ENCODE measurements around the gene TACO1. TPM values are rescaled to one million over a fixed set of nuclear protein-coding genes. Genes with fewer than 3 reads are reported as not detected.

TACO1 gene
- total RNA-seq, 4 donors from 2014 or later = 11.4 to 18.3 (median 14.6) TPM

DNA sequence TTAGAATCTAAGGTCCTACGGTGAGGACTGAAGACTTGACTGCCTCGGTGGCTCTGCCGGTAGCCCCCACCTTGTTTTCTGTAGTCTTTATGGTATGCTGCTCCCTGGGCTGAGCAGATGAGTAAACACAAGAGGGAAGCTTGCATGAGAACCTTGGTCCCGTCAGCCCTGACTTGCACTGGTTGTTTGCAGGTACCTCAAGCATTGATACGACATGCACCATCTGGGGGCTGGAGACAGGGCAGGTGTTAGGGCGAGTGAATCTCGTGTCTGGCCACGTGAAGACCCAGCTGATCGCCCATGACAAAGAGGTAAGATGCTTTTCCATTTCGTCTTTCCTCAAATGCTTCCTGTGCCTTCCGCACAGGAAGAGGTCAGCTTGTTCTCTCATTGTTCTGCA is 21.1 kb upstream of the TACO1 start:
- H3K36me3 ChIP-seq = peaks cover 0 to 63% of the 10 kb centered on the region in 2 donors
- no peak for TF ChIP-seq POLR2AphosphoS5 (IDR thresholded peaks at IDR 0.05)
- no peak for TF ChIP-seq EP300 (IDR thresholded peaks at IDR 0.05)
- TF ChIP-seq, protein P1, sequence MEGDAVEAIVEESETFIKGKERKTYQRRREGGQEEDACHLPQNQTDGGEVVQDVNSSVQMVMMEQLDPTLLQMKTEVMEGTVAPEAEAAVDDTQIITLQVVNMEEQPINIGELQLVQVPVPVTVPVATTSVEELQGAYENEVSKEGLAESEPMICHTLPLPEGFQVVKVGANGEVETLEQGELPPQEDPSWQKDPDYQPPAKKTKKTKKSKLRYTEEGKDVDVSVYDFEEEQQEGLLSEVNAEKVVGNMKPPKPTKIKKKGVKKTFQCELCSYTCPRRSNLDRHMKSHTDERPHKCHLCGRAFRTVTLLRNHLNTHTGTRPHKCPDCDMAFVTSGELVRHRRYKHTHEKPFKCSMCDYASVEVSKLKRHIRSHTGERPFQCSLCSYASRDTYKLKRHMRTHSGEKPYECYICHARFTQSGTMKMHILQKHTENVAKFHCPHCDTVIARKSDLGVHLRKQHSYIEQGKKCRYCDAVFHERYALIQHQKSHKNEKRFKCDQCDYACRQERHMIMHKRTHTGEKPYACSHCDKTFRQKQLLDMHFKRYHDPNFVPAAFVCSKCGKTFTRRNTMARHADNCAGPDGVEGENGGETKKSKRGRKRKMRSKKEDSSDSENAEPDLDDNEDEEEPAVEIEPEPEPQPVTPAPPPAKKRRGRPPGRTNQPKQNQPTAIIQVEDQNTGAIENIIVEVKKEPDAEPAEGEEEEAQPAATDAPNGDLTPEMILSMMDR (IDR thresholded peaks at IDR 0.05) = no peak
- no peak for TF ChIP-seq POLR2A (IDR thresholded peaks at IDR 0.05)
- no peak overlapping the region for H3K27ac ChIP-seq
- 58 to 65% methylated on average over 8 to 11 of the region's 11 CpGs for WGBS, 2 donors (ENCODE audit: low coverage in 1 of 2)
- no peak for ATAC-seq
- no peaks in the 10 kb centered on the region for H3K4me1 ChIP-seq
- H3K27me3 ChIP-seq = no peaks in the 10 kb centered on the region
- no peak overlapping the region for H3K4me3 ChIP-seq
- no peaks in the 10 kb centered on the region for H3K9me3 ChIP-seq

DNA sequence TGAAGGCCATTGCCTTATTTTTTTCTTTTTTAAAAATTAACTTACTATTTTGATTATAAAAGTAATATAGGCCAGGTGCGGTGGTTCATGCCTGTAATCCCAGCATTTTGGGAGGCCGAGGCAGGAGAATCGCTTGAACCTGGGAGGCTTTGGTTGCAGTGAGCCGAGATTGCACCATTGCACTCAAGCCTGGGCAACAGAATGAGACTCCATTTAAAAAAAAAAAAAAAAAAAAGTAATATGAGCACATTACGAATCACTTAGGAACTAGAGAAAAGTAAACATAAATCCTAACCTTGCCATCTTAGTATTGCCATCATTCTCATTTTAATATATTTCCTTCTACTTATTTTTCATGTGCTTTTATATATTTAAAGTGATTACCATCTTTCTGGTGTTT is 12.9 kb upstream of the TACO1 start:
- ATAC-seq = no peak
- no peaks in the 10 kb centered on the region for H3K4me1 ChIP-seq
- peaks cover 0 to 96% of the 10 kb centered on the region in 2 donors for H3K36me3 ChIP-seq
- H3K9me3 ChIP-seq = no peaks in the 10 kb centered on the region
- no peak overlapping the region for H3K27ac ChIP-seq
- H3K4me3 ChIP-seq = no peak overlapping the region
- H3K27me3 ChIP-seq = no peaks in the 10 kb centered on the region
- TF ChIP-seq POLR2A (IDR thresholded peaks at IDR 0.05) (no peak), EP300 (IDR thresholded peaks at IDR 0.05) (no peak), POLR2AphosphoS5 (IDR thresholded peaks at IDR 0.05) (no peak)
- TF ChIP-seq, protein P1 (IDR thresholded peaks at IDR 0.05) = no peak
- WGBS, 2 donors (ENCODE audit: low coverage in 1 of 2) = 67 to 92% methylated on average over 1 to 3 of the region's 5 CpGs

DNA sequence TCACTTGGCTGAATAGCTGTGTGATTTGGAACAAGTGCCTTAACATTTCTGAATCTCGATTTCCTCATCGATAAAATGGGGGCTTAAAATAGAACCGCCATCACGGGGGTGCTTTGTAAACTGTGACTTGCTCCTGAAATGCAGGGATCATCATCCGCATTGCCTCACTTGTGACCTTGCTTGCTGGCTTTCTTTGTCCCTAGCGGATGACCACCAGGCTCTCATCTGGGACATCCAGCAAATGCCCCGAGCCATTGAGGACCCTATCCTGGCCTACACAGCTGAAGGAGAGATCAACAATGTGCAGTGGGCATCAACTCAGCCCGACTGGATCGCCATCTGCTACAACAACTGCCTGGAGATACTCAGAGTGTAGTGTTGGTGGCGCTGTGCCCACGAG is 11.9 kb upstream of the TACO1 start:
- Histone ChIP-seq H3K4me3 (no peak overlapping the region), H3K4me1 (no peaks in the 10 kb centered on the region), H3K27me3 (no peaks in the 10 kb centered on the region), H3K9me3 (no peaks in the 10 kb centered on the region), H3K27ac (no peak overlapping the region), H3K36me3 (peaks cover 0 to 96% of the 10 kb centered on the region in 2 donors)
- TF ChIP-seq, protein P1 (IDR thresholded peaks at IDR 0.05) = no peak
- TF ChIP-seq POLR2AphosphoS5 (IDR thresholded peaks at IDR 0.05) = no peak
- TF ChIP-seq POLR2A (IDR thresholded peaks at IDR 0.05) = no peak
- no peak for TF ChIP-seq EP300 (IDR thresholded peaks at IDR 0.05)
- WGBS, 2 donors (ENCODE audit: low coverage in 1 of 2) = 88 to 90% methylated on average over 7 to 9 of the region's 11 CpGs
- no peak for ATAC-seq

DNA sequence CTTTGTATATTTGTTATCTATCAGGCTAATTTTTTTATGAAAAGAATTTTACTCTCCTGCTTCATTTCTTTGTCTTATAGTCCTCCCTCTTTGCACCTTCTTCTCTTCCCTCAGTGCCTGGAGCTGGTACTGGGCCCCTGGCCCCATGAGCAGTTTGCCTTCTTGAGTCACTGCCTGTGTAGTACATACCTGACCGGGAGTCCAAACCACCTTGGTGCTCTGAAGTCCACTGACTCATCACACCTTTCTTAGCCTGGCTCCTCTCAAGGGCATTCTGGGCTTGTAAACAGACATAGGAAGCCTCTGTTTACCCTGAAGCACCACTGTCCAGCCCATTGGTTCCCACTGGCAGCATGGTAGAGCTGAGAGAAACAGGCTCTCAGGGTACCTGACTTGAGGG is 11.0 kb upstream of the TACO1 start:
- WGBS, 2 donors (ENCODE audit: low coverage in 1 of 2) = 83 to 100% methylated on average over 1 of the region's 1 CpG
- no peak overlapping the region for H3K4me3 ChIP-seq
- H3K9me3 ChIP-seq = no peaks in the 10 kb centered on the region
- no peaks in the 10 kb centered on the region for H3K4me1 ChIP-seq
- peaks cover 0 to 96% of the 10 kb centered on the region in 2 donors for H3K36me3 ChIP-seq
- no peak overlapping the region for H3K27ac ChIP-seq
- no peaks in the 10 kb centered on the region for H3K27me3 ChIP-seq
- TF ChIP-seq POLR2AphosphoS5 (IDR thresholded peaks at IDR 0.05) (no peak), EP300 (IDR thresholded peaks at IDR 0.05) (no peak), POLR2A (IDR thresholded peaks at IDR 0.05) (no peak)
- TF ChIP-seq, protein P1 (IDR thresholded peaks at IDR 0.05) = no peak
- ATAC-seq = no peak

DNA sequence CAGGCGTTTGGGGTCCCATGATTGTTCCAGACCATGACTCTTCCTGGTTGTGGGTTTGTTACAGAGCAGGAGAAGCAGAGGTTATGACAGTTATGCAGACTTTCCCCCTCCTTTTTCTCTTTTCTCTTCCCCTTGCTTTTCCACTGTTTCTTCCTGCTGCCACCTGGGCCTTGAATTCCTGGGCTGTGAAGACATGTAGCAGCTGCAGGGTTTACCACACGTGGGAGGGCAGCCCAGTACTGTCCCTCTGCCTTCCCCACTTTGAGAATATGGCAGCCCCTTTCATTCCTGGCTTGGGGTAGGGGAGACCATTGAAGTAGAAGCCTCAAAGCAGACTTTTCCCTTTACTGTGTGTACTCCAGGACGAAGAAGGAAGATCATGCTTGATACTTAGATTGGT is 7.9 kb upstream of the TACO1 start:
- H3K4me1 ChIP-seq = no peaks in the 10 kb centered on the region
- no peak overlapping the region for H3K4me3 ChIP-seq
- ATAC-seq = no peak
- WGBS, 2 donors (ENCODE audit: low coverage in 1 of 2) = 75 to 80% methylated on average over 2 of the region's 3 CpGs
- H3K36me3 ChIP-seq = peaks cover 0 to 68% of the 10 kb centered on the region in 2 donors
- TF ChIP-seq, protein P1 (IDR thresholded peaks at IDR 0.05) = no peak
- no peaks in the 10 kb centered on the region for H3K27me3 ChIP-seq
- no peaks in the 10 kb centered on the region for H3K9me3 ChIP-seq
- H3K27ac ChIP-seq = no peak overlapping the region
